Neural progenitor cell (in vitro differentiated cells): ENCODE data around the gene CYP11A1. TPM values are rescaled to one million over a fixed set of nuclear protein-coding genes. Genes with fewer than 3 reads are reported as not detected.

Experiments
- DNase-seq: peaks from one replicate; pipeline ENCODE4 v3.0.0-alpha.2; 2016; ENCODE audit warnings: low spot score
- H2AFZ ChIP-seq: fragments of 200-600 bp; sonication (generic); replicated peaks from 2 replicates; pipeline ENCODE4 v1.6.1; 2016; ENCODE audit warnings: antibody characterized with exemption
- H3F3A ChIP-seq: fragments of 200-600 bp; sonication (generic); 2 replicates; pipeline ENCODE4 v1.6.1; 2016; ENCODE audit warnings: antibody characterized with exemption, low read depth
- H3K27ac ChIP-seq: fragments of 200-600 bp; sonication (generic); 2 replicates; pipeline ENCODE4 v1.5.1; 2016; ENCODE audit warnings: mild to moderate bottlenecking
- H3K27me3 ChIP-seq: fragments of 200-600 bp; sonication (generic); 2 replicates; pipeline ENCODE4 v1.6.1; 2016; ENCODE audit warnings: mild to moderate bottlenecking, moderate library complexity
- H3K36me3 ChIP-seq: fragments of 200-600 bp; sonication (generic); 2 replicates; pipeline ENCODE4 v1.5.1; 2016
- H3K4me1 ChIP-seq: fragments of 200-600 bp; sonication (generic); 2 replicates; pipeline ENCODE4 v1.6.1; 2016; ENCODE audit warnings: mixed run types
- H3K4me2 ChIP-seq: fragments of 200-600 bp; sonication (generic); 2 replicates; pipeline ENCODE4 v1.6.1; 2016
- H3K4me3 ChIP-seq: fragments of 200-600 bp; sonication (generic); 2 replicates; pipeline ENCODE4 v1.5.1; 2016
- H3K79me2 ChIP-seq: fragments of 200-600 bp; sonication (generic); 2 replicates; pipeline ENCODE4 v1.6.1; 2016; ENCODE audit warnings: low read depth
- H3K9ac ChIP-seq: fragments of 200-600 bp; sonication (generic); 2 replicates; pipeline ENCODE4 v1.6.1; 2016
- H3K9me3 ChIP-seq: fragments of 200-600 bp; sonication (generic); 2 replicates; pipeline ENCODE4 v1.5.1; 2016; ENCODE audit warnings: low read depth
- H4K20me1 ChIP-seq: fragments of 200-600 bp; sonication (generic); 2 replicates; pipeline ENCODE4 v1.6.1; 2016; ENCODE audit warnings: low read depth
- H3K27ac Mint-ChIP-seq: 3 replicates; pipeline ENCODE4 v1.8.0; 2021; ENCODE audit warnings: mixed read lengths
- H3K27me3 Mint-ChIP-seq: 2 replicates; pipeline ENCODE4 v1.8.0; 2022; ENCODE audit warnings: low read depth, mild to moderate bottlenecking, inconsistent platforms, moderate library complexity, mixed read lengths; ENCODE audit not compliant: insufficient read depth
- H3K36me3 Mint-ChIP-seq: 3 replicates; pipeline ENCODE4 v1.8.0; 2021; ENCODE audit warnings: mixed read lengths
- H3K4me1 Mint-ChIP-seq: 3 replicates; pipeline ENCODE4 v1.8.0; 2021; ENCODE audit warnings: mixed read lengths
- H3K4me3 Mint-ChIP-seq: 3 replicates; pipeline ENCODE4 v1.8.0; 2021; ENCODE audit warnings: mild to moderate bottlenecking, moderate library complexity, mixed read lengths
- H3K9me3 Mint-ChIP-seq: 3 replicates; pipeline ENCODE4 v1.8.0; 2020; ENCODE audit warnings: mixed read lengths
- CTCF ChIP-seq: fragments of 200-600 bp; sonication (generic); IDR thresholded peaks from 2 replicates; pipeline ENCODE4 v1.5.1; 2017; ENCODE audit warnings: antibody characterized with exemption, mild to moderate bottlenecking
- EZH2 ChIP-seq: fragments of 200-600 bp; sonication (generic); IDR thresholded peaks from 2 replicates; pipeline ENCODE4 v1.6.1; 2017; ENCODE audit warnings: antibody characterized with exemption, mild to moderate bottlenecking, moderate library complexity
- EZH2phosphoT487 ChIP-seq: fragments of 200-600 bp; sonication (generic); IDR thresholded peaks from 2 replicates; pipeline ENCODE4 v1.6.1; 2017; ENCODE audit warnings: antibody characterized with exemption
- total RNA-seq: library from RNA; depleted of rRNA; stranded (reverse); fragments of >200 nt; gene quantifications from 2 replicates; pipeline ENCODE4 v1.2.3, GENCODE V29; 2015; ENCODE audit warnings: low replicate concordance

CYP11A1 gene
- total RNA-seq, 1 donor from 2014 or later = 0.99 TPM

- H3K4me3 Mint-ChIP-seq = no peak overlapping the region
- no peaks in the 10 kb centered on the region for H3K9me3 Mint-ChIP-seq
- H3K36me3 Mint-ChIP-seq = no peaks in the 10 kb centered on the region
- H3K27me3 Mint-ChIP-seq = peaks cover 7% of the 10 kb centered on the region
- H3K4me3 ChIP-seq = no peak overlapping the region
- no peak overlapping the region for H3K4me2 ChIP-seq
- H3K4me1 Mint-ChIP-seq = peaks cover 9% of the 10 kb centered on the region
- H3K4me1 ChIP-seq = peaks cover 19% of the 10 kb centered on the region
- no peak overlapping the region for H3K27ac Mint-ChIP-seq
- no peaks in the 10 kb centered on the region for H4K20me1 ChIP-seq
- no peaks in the 10 kb centered on the region for H3K79me2 ChIP-seq
- no peak for DNase-seq
- no peaks in the 10 kb centered on the region for H3F3A ChIP-seq
- no peak overlapping the region for H3K9ac ChIP-seq
- H3K27me3 ChIP-seq = no peaks in the 10 kb centered on the region
- H2AFZ ChIP-seq = no peak overlapping the region
- TF ChIP-seq CTCF = no peak
- TF ChIP-seq EZH2phosphoT487 = no peak
- TF ChIP-seq EZH2 = no peak
- H3K27ac ChIP-seq = no peak overlapping the region
- H3K9me3 ChIP-seq = no peaks in the 10 kb centered on the region
- no peaks in the 10 kb centered on the region for H3K36me3 ChIP-seq
These were observed 17.1 kb upstream of the CYP11A1 start for GRCh38 chr15:74384566-74384880.

GRCh38 chr15:74383695-74384565 lies 16.5 kb upstream of the CYP11A1 start:
- H3K27ac ChIP-seq = no peak overlapping the region
- no peaks in the 10 kb centered on the region for H3K9me3 Mint-ChIP-seq
- H2AFZ ChIP-seq = no peak overlapping the region

DNA sequence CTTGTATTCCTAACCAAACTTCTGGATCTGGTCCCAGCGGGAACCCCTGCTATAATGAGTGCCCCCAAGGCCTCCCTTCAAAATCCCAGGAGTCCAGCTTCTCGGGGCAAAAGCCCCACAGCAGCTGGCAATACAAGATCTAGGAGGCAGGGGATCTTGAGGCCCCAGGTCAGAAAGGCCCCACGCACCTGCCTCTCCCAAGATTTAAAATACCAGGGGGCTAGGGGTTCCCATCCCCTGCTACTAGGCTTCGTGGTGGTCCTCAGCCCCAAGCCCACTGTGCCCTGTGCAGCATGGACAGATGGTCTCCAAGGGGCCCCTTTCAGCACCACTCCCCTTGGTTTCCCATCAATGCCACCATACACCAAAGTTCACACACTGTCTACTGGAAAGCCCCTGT lies 15.8 kb upstream of the CYP11A1 start:
- Histone ChIP-seq H3K27me3 (no peaks in the 10 kb centered on the region), H3K4me2 (no peak overlapping the region), H3K36me3 (no peaks in the 10 kb centered on the region), H3K79me2 (no peaks in the 10 kb centered on the region), H4K20me1 (no peaks in the 10 kb centered on the region), H3K27ac (no peak overlapping the region), H3K9ac (no peak overlapping the region), H3K9me3 (no peaks in the 10 kb centered on the region), H2AFZ (no peak overlapping the region), H3F3A (no peaks in the 10 kb centered on the region), H3K4me1 (peaks cover 19% of the 10 kb centered on the region), H3K4me3 (no peak overlapping the region)
- Mint-ChIP-seq H3K27me3 (peaks cover 10% of the 10 kb centered on the region), H3K4me3 (no peak overlapping the region), H3K4me1 (peaks cover 11% of the 10 kb centered on the region), H3K27ac (peak overlapping the region; percentile 53), H3K9me3 (no peaks in the 10 kb centered on the region), H3K36me3 (no peaks in the 10 kb centered on the region)
- no peak for DNase-seq
- TF ChIP-seq CTCF (no peak), EZH2phosphoT487 (no peak), EZH2 (no peak)

More at GRCh38 chr15:74383695-74384565, 16.5 kb upstream of the CYP11A1 start:
- H3K79me2 ChIP-seq = no peaks in the 10 kb centered on the region
- H3K4me1 ChIP-seq = peaks cover 19% of the 10 kb centered on the region
- H3K9me3 ChIP-seq = no peaks in the 10 kb centered on the region
- H4K20me1 ChIP-seq = no peaks in the 10 kb centered on the region
- no peak overlapping the region for H3K4me2 ChIP-seq
- H3K4me3 Mint-ChIP-seq = no peak overlapping the region
- H3K9ac ChIP-seq = no peak overlapping the region
- no peak for TF ChIP-seq EZH2
- TF ChIP-seq CTCF = no peak
- TF ChIP-seq EZH2phosphoT487 = no peak
- H3K27me3 ChIP-seq = no peaks in the 10 kb centered on the region
- no peaks in the 10 kb centered on the region for H3F3A ChIP-seq
- peaks cover 11% of the 10 kb centered on the region for H3K4me1 Mint-ChIP-seq
- H3K36me3 Mint-ChIP-seq = no peaks in the 10 kb centered on the region
- no peak overlapping the region for H3K4me3 ChIP-seq
- peaks cover 7% of the 10 kb centered on the region for H3K27me3 Mint-ChIP-seq
- DNase-seq = no peak
- H3K27ac Mint-ChIP-seq = peak overlapping the region; percentile 53
- H3K36me3 ChIP-seq = no peaks in the 10 kb centered on the region
